Fibroblast of lung (primary cell): ENCODE data around the gene MYL6.

Source experiments
- CTCF ChIP-seq, 2 donors: IDR thresholded peaks in 1 of 2; conservative IDR thresholded peaks in 1 of 2; 1 replicate in 1 of 2; 2 replicates in 1 of 2; pipeline ENCODE4 v1.5.1; 2011 to 2012; ENCODE audit warnings: low read length in 2 of 2, control low read depth in 1 of 2, inconsistent platforms in 1 of 2, low read depth in 1 of 2, mild to moderate bottlenecking in 1 of 2
- EZH2 ChIP-seq: IDR thresholded peaks from 2 replicates; pipeline ENCODE4 v1.5.1; 2012; ENCODE audit warnings: low read length, control low read depth, mild to moderate bottlenecking; ENCODE audit errors: missing control alignments

GRCh38 chr12:56178347-56178746 lies 20.2 kb downstream of the MYL6 start:
- TF ChIP-seq CTCF (conservative IDR thresholded peaks at IDR 0.05 in 1 of 2, IDR thresholded peaks at IDR 0.05 in 1 of 2; ENCODE audit: low read depth in 1 of 2, low read length in 2 of 2) (no peak), EZH2 (no peak)
